Lower leg skin (tissue), 3 donors: ENCODE results near the gene LHX3.

Source experiments
- POLR2A ChIP-seq, 2 donors: fragments of 450-650 bp; IDR thresholded peaks; one replicate each; pipeline ENCODE4 v1.6.1; 2016 to 2017; ENCODE audit warnings: antibody characterized with exemption in 2 of 2, mild to moderate bottlenecking in 1 of 2, moderate library complexity in 1 of 2
- TF ChIP-seq, protein P1 (sequence below), 3 donors: fragments of 450-650 bp; IDR thresholded peaks; one replicate each; pipeline ENCODE4 v1.5.1; 2016; ENCODE audit warnings: antibody characterized with exemption in 3 of 3, mild to moderate bottlenecking in 3 of 3, moderate library complexity in 2 of 3

DNA sequence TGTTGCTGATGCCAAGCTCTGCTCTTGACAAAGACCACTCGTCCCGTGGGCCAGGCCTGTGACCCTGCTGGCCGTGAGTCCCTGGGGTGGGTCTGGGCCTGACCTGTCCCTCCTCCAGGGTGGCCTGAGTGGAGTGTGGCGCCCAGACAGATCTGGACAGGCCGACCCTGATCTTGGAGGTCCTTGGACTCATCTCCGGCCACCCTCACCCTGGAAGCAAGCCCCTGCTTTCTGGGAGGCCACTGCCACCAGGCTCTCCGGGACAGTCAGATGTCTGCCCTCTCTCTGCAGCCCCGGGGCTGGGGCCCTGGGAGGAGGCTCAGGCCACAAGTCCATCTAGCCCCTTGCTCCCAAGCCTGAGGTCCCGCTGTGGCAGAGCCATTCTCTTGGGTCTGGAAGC is 55.1 kb downstream of the LHX3 start:
- TF ChIP-seq POLR2A (IDR thresholded peaks at IDR 0.05): no peak
- TF ChIP-seq, protein P1, sequence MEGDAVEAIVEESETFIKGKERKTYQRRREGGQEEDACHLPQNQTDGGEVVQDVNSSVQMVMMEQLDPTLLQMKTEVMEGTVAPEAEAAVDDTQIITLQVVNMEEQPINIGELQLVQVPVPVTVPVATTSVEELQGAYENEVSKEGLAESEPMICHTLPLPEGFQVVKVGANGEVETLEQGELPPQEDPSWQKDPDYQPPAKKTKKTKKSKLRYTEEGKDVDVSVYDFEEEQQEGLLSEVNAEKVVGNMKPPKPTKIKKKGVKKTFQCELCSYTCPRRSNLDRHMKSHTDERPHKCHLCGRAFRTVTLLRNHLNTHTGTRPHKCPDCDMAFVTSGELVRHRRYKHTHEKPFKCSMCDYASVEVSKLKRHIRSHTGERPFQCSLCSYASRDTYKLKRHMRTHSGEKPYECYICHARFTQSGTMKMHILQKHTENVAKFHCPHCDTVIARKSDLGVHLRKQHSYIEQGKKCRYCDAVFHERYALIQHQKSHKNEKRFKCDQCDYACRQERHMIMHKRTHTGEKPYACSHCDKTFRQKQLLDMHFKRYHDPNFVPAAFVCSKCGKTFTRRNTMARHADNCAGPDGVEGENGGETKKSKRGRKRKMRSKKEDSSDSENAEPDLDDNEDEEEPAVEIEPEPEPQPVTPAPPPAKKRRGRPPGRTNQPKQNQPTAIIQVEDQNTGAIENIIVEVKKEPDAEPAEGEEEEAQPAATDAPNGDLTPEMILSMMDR (IDR thresholded peaks at IDR 0.05): no peak
